ENCODE results near the gene TTC14.
"Not testable (repeated sequence)": the region's sequence is repeated elsewhere in the genome, so short reads cannot be mapped to it uniquely, and the experiment has no call there.

The TTC14 gene

DNA sequence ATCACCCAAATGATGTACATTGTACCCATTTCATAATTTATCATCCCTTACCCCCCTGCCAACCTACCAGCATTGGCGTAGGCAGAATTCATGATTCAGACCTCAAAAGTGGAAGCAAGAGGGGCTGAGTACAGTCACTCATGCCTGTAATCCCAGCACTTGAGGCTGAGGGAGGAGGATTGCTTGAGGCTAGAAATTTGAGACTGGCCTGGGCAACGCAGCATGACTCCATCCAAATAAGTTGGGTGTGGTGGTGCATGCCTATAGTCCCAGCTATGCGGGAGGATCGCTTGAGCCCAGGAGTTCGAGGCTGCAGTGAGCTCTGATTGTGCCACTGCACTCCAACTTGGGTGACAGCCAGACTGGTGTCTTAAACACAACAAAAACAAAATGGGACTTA is 10.4 kb downstream of the TTC14 start:
- H3K27ac ChIP-seq (ENCODE audit: insufficient read depth in 1 of 2, low read depth in 1 of 2, low read length in 2 of 2, poor library complexity in 1 of 2, severe bottlenecking in 2 of 2) = no peak overlapping the region
- peaks cover 16 to 59% (median 37%) of the 10 kb centered on the region in 4 experiments for H3K36me3 ChIP-seq (ENCODE audit: control insufficient read depth in 4 of 4, insufficient read depth in 4 of 4, low read length in 3 of 4)
- no peaks in the 10 kb centered on the region for H3K9me3 ChIP-seq (ENCODE audit: control extremely low read depth in 1 of 5, control insufficient read depth in 4 of 5, insufficient read depth in 2 of 5, low read depth in 1 of 5, low read length in 4 of 5)
- H3K4me1 ChIP-seq (ENCODE audit: control extremely low read depth in 1 of 4, control insufficient read depth in 4 of 4, insufficient read depth in 4 of 4, low read length in 3 of 4) = no peaks in the 10 kb centered on the region
- no peak overlapping the region for H3K4me3 ChIP-seq (ENCODE audit: control insufficient read depth in 1 of 7, extremely low read depth in 1 of 7, insufficient read depth in 4 of 7, low read depth in 2 of 7, low read length in 6 of 7)
- DNase-seq = no peak
- no peaks in the 10 kb centered on the region for H3K27me3 ChIP-seq (replicated peaks in 2 of 5; ENCODE audit: control insufficient read depth in 4 of 5, insufficient read depth in 5 of 5, low read length in 4 of 5)
- ChIA-PET CTCF (no interaction called here), POLR2A (interaction anchor here (0.6 kb wide), 1 partner anchor 1538 kb away, joined by 3 read pairs; no protein-coding TSS in a partner anchor)
- 100% methylated on average over 2 of the region's 5 CpGs for WGBS (ENCODE audit: insufficient coverage)

GRCh38 chr3:180615954-180616353 is 14.0 kb downstream of the TTC14 start:
- no peaks in the 10 kb centered on the region for H3K27me3 ChIP-seq (replicated peaks in 2 of 5; ENCODE audit: control insufficient read depth in 4 of 5, insufficient read depth in 5 of 5, low read length in 4 of 5)
- no CpG with 5 or more reads among the region's 3 CpGs for WGBS (ENCODE audit: insufficient coverage)
- CTCF ChIA-PET = no interaction called here
- no peaks in the 10 kb centered on the region for H3K4me1 ChIP-seq (ENCODE audit: control extremely low read depth in 1 of 4, control insufficient read depth in 4 of 4, insufficient read depth in 4 of 4, low read length in 3 of 4)
- H3K4me3 ChIP-seq (ENCODE audit: control insufficient read depth in 1 of 7, extremely low read depth in 1 of 7, insufficient read depth in 4 of 7, low read depth in 2 of 7, low read length in 6 of 7) = no peak overlapping the region
- H3K36me3 ChIP-seq (ENCODE audit: control insufficient read depth in 4 of 4, insufficient read depth in 4 of 4, low read length in 3 of 4) = peaks cover 0 to 28% (median 15%) of the 10 kb centered on the region in 4 experiments
- no peaks in the 10 kb centered on the region for H3K9me3 ChIP-seq (ENCODE audit: control extremely low read depth in 1 of 5, control insufficient read depth in 4 of 5, insufficient read depth in 2 of 5, low read depth in 1 of 5, low read length in 4 of 5)
- DNase-seq = no peak
- no peak overlapping the region for H3K27ac ChIP-seq (ENCODE audit: insufficient read depth in 1 of 2, low read depth in 1 of 2, low read length in 2 of 2, poor library complexity in 1 of 2, severe bottlenecking in 2 of 2)
- POLR2A ChIA-PET = interaction anchor here (0.8 kb wide), 1 partner anchor 11 kb away, joined by 3 read pairs; no protein-coding TSS in a partner anchor

DNA sequence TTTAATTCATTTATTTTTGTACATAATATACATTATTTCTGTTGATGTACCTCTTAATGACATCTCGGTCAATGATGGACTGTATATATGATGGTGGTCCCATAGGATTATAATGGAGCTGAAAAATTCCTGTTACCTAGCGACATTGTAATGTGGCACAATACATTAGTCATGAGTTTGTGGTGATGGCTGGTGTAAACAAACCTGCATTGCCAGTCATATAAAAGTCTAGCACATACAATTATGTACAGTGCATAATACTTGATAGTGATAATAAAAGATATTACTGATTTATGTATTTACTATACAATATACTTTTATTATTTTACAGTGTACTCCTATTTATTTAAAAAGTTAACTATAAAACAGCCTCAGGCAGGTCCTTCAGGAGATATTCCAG is 15.1 kb downstream of the TTC14 start:
- WGBS (ENCODE audit: insufficient coverage) = no CpG with 5 or more reads among the region's 2 CpGs
- CTCF ChIA-PET = no interaction called here
- H3K4me1 ChIP-seq (ENCODE audit: control extremely low read depth in 1 of 4, control insufficient read depth in 4 of 4, insufficient read depth in 4 of 4, low read length in 3 of 4) = no peaks in the 10 kb centered on the region
- peaks cover 0 to under 1% (median 0%) of the 10 kb centered on the region in 5 experiments for H3K9me3 ChIP-seq (ENCODE audit: control extremely low read depth in 1 of 5, control insufficient read depth in 4 of 5, insufficient read depth in 2 of 5, low read depth in 1 of 5, low read length in 4 of 5)
- no peak overlapping the region for H3K4me3 ChIP-seq (ENCODE audit: control insufficient read depth in 1 of 7, extremely low read depth in 1 of 7, insufficient read depth in 4 of 7, low read depth in 2 of 7, low read length in 6 of 7)
- H3K36me3 ChIP-seq (ENCODE audit: control insufficient read depth in 4 of 4, insufficient read depth in 4 of 4, low read length in 3 of 4) = peaks cover 0 to 18% (median 8%) of the 10 kb centered on the region in 4 experiments
- no peaks in the 10 kb centered on the region for H3K27me3 ChIP-seq (replicated peaks in 2 of 5; ENCODE audit: control insufficient read depth in 4 of 5, insufficient read depth in 5 of 5, low read length in 4 of 5)
- no peak for DNase-seq
- POLR2A ChIA-PET = no interaction called here
- H3K27ac ChIP-seq (ENCODE audit: insufficient read depth in 1 of 2, low read depth in 1 of 2, low read length in 2 of 2, poor library complexity in 1 of 2, severe bottlenecking in 2 of 2) = no peak overlapping the region

GRCh38 chr3:180618563-180618962 is 16.6 kb downstream of the TTC14 start:
- CTCF ChIA-PET; H3K9me3 ChIP-seq (ENCODE audit: control extremely low read depth in 1 of 5, control insufficient read depth in 4 of 5, insufficient read depth in 2 of 5, low read depth in 1 of 5, low read length in 4 of 5); DNase-seq; H3K4me1 ChIP-seq (ENCODE audit: control extremely low read depth in 1 of 4, control insufficient read depth in 4 of 4, insufficient read depth in 4 of 4, low read length in 3 of 4); H3K27ac ChIP-seq (ENCODE audit: insufficient read depth in 1 of 2, low read depth in 1 of 2, low read length in 2 of 2, poor library complexity in 1 of 2, severe bottlenecking in 2 of 2); H3K4me3 ChIP-seq (ENCODE audit: control insufficient read depth in 1 of 7, extremely low read depth in 1 of 7, insufficient read depth in 4 of 7, low read depth in 2 of 7, low read length in 6 of 7); H3K36me3 ChIP-seq (ENCODE audit: control insufficient read depth in 4 of 4, insufficient read depth in 4 of 4, low read length in 3 of 4); POLR2A ChIA-PET; H3K27me3 ChIP-seq (replicated peaks in 2 of 5; ENCODE audit: control insufficient read depth in 4 of 5, insufficient read depth in 5 of 5, low read length in 4 of 5): not testable (repeated sequence)
- no CpG with 5 or more reads among the region's 2 CpGs for WGBS (ENCODE audit: insufficient coverage)

GRCh38 chr3:180619723-180620122 is 17.8 kb downstream of the TTC14 start:
- POLR2A ChIA-PET = no interaction called here
- WGBS (ENCODE audit: insufficient coverage) = 80% methylated on average over 1 of the region's 2 CpGs
- no peaks in the 10 kb centered on the region for H3K27me3 ChIP-seq (replicated peaks in 2 of 5; ENCODE audit: control insufficient read depth in 4 of 5, insufficient read depth in 5 of 5, low read length in 4 of 5)

GRCh38 chr3:180624714-180625113 is 22.8 kb downstream of the TTC14 start:
- ChIA-PET CTCF (no interaction called here), POLR2A (no interaction called here)
- peaks cover 0 to 15% (median 2%) of the 10 kb centered on the region in 5 experiments for H3K9me3 ChIP-seq (ENCODE audit: control extremely low read depth in 1 of 5, control insufficient read depth in 4 of 5, insufficient read depth in 2 of 5, low read depth in 1 of 5, low read length in 4 of 5)
- no CpG with 5 or more reads among the region's 2 CpGs for WGBS (ENCODE audit: insufficient coverage)
- DNase-seq = no peak
- no peaks in the 10 kb centered on the region for H3K27me3 ChIP-seq (replicated peaks in 2 of 5; ENCODE audit: control insufficient read depth in 4 of 5, insufficient read depth in 5 of 5, low read length in 4 of 5)
- H3K4me3 ChIP-seq (ENCODE audit: control insufficient read depth in 1 of 7, extremely low read depth in 1 of 7, insufficient read depth in 4 of 7, low read depth in 2 of 7, low read length in 6 of 7) = no peak overlapping the region
- no peak overlapping the region for H3K27ac ChIP-seq (ENCODE audit: insufficient read depth in 1 of 2, low read depth in 1 of 2, low read length in 2 of 2, poor library complexity in 1 of 2, severe bottlenecking in 2 of 2)
- no peaks in the 10 kb centered on the region for H3K4me1 ChIP-seq (ENCODE audit: control extremely low read depth in 1 of 4, control insufficient read depth in 4 of 4, insufficient read depth in 4 of 4, low read length in 3 of 4)
- peaks cover 5 to 8% (median 6%) of the 10 kb centered on the region in 4 experiments for H3K36me3 ChIP-seq (ENCODE audit: control insufficient read depth in 4 of 4, insufficient read depth in 4 of 4, low read length in 3 of 4)

More at GRCh38 chr3:180619723-180620122, 17.8 kb downstream of the TTC14 start:
- CTCF ChIA-PET = no interaction called here
- Histone ChIP-seq H3K4me3 (ENCODE audit: control insufficient read depth in 1 of 7, extremely low read depth in 1 of 7, insufficient read depth in 4 of 7, low read depth in 2 of 7, low read length in 6 of 7) (no peak overlapping the region), H3K36me3 (ENCODE audit: control insufficient read depth in 4 of 4, insufficient read depth in 4 of 4, low read length in 3 of 4) (peaks cover 0 to 2% (median under 1%) of the 10 kb centered on the region in 4 experiments), H3K4me1 (ENCODE audit: control extremely low read depth in 1 of 4, control insufficient read depth in 4 of 4, insufficient read depth in 4 of 4, low read length in 3 of 4) (no peaks in the 10 kb centered on the region), H3K27ac (ENCODE audit: insufficient read depth in 1 of 2, low read depth in 1 of 2, low read length in 2 of 2, poor library complexity in 1 of 2, severe bottlenecking in 2 of 2) (no peak overlapping the region), H3K9me3 (ENCODE audit: control extremely low read depth in 1 of 5, control insufficient read depth in 4 of 5, insufficient read depth in 2 of 5, low read depth in 1 of 5, low read length in 4 of 5) (peaks cover 0 to 15% (median 0%) of the 10 kb centered on the region in 5 experiments)
- no peak for DNase-seq

DNA sequence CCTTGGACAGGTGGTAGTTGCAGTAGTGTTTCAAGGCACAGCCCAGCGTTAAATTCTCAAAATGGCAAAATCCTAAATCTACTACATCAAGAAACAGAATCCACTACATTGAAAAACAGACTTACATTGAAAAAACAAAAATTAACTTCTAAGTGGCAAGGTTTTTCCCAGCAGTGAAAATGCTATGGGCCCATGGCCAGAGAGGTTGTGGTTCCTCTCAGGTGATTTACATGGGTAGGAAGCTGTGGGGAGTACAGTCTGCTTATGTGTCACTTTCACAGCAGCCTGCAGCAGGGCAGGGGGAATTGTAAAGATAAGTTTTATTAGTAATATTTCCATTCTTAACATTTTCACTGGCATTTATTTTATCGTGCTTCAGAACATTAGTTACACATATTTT is 24.9 kb downstream of the TTC14 start:
- Histone ChIP-seq H3K36me3 (ENCODE audit: control insufficient read depth in 4 of 4, insufficient read depth in 4 of 4, low read length in 3 of 4) (peaks cover 5 to 8% (median 6%) of the 10 kb centered on the region in 4 experiments), H3K4me1 (ENCODE audit: control extremely low read depth in 1 of 4, control insufficient read depth in 4 of 4, insufficient read depth in 4 of 4, low read length in 3 of 4) (no peaks in the 10 kb centered on the region), H3K4me3 (ENCODE audit: control insufficient read depth in 1 of 7, extremely low read depth in 1 of 7, insufficient read depth in 4 of 7, low read depth in 2 of 7, low read length in 6 of 7) (no peak overlapping the region), H3K9me3 (ENCODE audit: control extremely low read depth in 1 of 5, control insufficient read depth in 4 of 5, insufficient read depth in 2 of 5, low read depth in 1 of 5, low read length in 4 of 5) (peaks cover 0 to 15% (median 2%) of the 10 kb centered on the region in 5 experiments), H3K27me3 (replicated peaks in 2 of 5; ENCODE audit: control insufficient read depth in 4 of 5, insufficient read depth in 5 of 5, low read length in 4 of 5) (peaks cover 0 to 2% (median under 1%) of the 10 kb centered on the region in 5 experiments), H3K27ac (ENCODE audit: insufficient read depth in 1 of 2, low read depth in 1 of 2, low read length in 2 of 2, poor library complexity in 1 of 2, severe bottlenecking in 2 of 2) (no peak overlapping the region)
- no peak for DNase-seq
- ChIA-PET POLR2A (no interaction called here), CTCF (no interaction called here)
- no CpG with 5 or more reads among the region's 2 CpGs for WGBS (ENCODE audit: insufficient coverage)

Measured in common myeloid progenitor, CD34-positive (primary cell).